ENCODE results near the gene ZNF416. TPM values are rescaled to one million over a fixed set of nuclear protein-coding genes. Genes with fewer than 3 reads are reported as not detected.

ZNF416 gene
- total RNA-seq (2014; rRNA removed; shearing (Covaris generic)), result 2.9 and 5.1 TPM in 2 replicates

DNA sequence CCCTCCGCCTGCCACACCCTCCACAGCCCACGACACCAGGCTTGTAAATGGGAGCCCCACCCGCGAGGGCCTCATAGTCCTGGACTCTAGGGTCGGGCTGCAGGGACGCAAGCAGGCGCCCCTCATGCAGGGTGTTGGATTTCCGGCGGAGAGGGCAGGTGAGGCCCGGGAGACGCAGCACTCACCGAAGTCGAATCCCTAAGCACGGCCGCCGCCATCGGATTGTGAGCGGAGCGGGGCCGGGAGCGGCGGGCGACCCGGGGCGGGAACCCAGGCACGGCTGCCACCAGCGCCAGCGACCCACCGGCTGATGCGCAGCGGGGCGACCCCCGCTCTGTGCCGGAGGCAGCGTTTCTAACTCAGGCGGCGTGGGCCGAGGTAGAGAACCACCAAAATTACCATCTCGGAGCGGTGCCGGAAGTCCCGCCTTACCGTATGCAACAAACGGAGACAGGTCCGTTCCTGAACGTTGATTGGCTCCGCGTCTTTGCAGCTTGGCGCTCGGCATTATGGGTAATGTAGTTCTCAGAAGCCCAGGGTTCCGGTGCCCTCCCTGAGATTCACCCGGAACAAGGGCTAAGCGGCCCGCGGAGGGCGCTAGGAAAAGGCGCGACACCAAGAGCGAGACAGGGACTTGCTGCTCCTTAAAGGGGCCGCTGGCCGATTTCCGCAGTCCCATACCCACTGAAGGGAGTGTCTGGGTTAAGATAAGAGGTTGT is at the start of gene ZNF416:
Gene ZNF416, minus strand, starts transcription at position 425 of the 719 bp plus-strand sequence. Its CDS starts 207 bp downstream, at position 218.
- peak; percentile 98 for DNase-seq (ENCODE audit: low read depth)

DNA sequence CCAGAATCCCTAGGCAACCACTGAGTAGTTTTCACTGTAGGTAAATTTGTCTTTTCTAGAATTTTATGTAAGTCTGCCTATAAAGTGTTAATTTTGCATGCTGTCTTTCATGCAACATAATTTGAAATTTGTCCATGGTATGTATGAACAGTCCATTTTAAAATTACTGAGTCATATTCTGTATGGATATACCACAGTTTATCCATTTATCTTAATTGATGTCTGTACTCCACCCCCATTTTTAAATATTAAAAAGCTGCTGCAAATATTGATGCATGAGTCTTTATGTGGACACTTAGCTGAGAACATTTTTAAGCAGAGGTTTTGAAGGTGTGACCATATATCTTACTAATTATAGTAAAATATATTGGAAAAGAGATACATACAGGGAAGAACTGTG is 44.4 kb upstream of the ZNF416 start:
- DNase-seq (ENCODE audit: low read depth), result no peak

DNA sequence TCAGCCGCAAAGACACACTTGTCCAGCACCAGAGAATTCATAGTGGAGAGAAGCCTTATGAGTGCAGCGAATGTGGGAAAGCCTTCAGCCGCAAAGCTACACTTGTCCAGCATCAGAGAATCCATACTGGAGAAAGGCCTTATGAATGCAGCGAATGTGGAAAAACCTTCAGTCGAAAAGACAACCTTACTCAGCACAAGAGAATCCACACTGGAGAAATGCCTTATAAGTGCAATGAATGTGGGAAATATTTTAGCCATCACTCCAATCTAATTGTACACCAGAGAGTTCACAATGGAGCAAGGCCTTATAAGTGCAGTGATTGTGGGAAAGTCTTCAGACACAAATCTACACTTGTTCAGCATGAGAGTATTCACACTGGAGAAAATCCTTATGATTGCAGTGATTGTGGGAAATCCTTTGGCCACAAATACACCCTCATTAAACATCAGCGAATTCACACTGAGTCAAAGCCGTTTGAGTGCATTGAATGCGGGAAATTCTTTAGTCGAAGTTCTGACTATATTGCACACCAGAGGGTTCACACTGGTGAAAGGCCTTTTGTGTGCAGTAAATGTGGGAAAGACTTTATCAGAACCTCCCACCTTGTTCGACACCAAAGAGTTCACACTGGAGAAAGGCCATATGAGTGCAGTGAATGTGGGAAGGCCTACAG is 42.1 kb upstream of the ZNF416 start:
- no peak for DNase-seq (ENCODE audit: low read depth)

DNA sequence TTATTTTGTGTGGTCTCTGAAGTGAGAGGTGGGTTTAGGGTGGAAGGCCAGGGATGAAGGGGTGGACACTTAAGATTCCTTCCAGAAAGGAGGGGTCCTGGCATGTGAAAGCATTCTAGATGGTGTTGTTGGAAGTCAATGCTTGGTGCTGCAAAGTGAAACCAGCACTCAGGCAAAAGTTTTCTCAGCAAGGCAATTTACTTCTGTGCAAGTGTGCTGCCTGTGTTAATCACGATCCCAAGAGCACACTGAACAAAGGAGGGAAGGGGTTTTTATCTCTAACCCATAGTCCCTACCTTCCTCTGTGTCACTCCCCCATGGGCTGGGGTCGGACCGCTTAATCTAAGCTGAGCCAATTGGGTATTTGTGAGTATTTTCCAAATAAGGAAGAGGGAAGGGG is 36.6 kb upstream of the ZNF416 start:
- no peak for DNase-seq (ENCODE audit: low read depth)

DNA sequence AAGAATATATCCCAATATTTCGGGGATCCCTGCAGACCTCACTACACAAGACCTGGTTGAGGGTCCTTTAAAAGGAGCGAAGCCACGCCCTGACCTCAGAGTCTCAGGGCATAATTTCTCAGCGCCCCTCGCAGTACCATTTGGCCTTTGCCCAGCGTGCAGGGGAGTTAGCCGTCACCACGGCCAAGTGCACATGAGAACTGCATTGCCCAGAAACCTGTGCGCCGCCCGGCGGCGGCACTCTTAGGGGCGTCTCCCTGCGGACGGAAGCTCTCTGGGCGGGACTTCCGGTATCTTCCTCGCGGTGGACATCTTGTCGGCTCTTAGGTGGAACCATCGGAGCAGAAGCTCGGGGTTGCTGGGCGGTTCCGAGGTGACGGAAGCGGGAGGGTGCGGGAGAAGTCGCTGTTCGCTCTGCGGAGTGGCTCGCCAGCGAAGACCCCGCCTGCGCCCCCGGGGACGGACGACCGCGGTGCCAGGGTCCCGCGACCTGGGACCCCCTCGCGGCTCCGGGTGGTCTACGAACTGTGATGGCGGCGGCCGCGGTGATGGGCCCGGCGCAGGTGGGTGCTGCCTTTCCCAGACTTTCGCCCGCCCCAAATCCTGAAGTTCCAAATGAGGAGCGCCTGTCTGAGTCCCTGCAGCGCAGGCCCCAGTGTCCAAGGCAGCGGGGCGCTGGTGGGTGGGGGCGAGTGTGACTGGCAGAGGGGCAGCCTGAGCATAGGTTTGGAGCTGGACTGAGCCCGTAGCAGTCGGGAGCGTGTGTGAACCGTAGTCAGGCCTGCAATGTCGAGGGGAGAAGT is 35.4 kb upstream of the ZNF416 start, which contains the start of gene ZNF134:
Gene ZNF134, plus strand, starts transcription at position 302 of the 803 bp plus-strand sequence. CDS start 5,227 bp downstream, outside the sequence.
- DNase-seq (ENCODE audit: low read depth), result peak; percentile 90

DNA sequence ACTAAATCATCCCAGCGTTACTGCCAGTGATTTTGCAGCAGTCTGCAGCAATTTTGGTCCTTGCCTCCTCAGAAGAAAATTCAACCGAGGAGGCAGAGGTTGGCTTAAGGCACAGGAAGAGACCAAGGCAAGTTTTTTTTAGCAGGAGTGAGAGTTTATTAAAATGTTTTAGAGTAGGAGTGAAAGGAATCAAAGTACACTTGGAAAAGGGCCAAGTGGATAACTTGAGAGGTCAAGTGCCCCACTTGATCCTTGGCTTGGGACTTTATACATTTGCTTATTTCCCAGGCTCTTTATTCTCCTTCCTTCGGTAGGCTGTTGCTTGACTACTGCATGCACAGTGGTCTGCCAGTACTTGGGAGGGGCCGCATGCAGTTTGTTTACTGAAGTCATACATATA is 32.4 kb upstream of the ZNF416 start:
- DNase-seq (ENCODE audit: low read depth), result no peak

DNA sequence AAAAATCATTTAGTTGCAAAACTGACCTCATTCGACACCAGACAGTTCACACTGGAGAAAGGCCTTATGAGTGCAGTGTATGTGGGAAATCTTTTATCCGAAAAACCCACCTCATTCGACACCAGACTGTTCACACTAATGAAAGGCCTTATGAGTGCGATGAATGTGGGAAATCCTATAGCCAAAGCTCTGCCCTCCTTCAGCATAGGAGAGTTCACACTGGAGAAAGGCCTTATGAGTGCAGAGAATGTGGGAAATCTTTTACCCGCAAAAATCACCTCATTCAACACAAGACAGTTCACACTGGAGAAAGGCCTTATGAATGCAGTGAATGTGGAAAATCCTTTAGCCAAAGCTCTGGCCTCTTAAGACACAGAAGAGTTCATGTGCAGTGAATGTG is 28.2 kb upstream of the ZNF416 start:
- DNase-seq (ENCODE audit: low read depth), result no peak

DNA sequence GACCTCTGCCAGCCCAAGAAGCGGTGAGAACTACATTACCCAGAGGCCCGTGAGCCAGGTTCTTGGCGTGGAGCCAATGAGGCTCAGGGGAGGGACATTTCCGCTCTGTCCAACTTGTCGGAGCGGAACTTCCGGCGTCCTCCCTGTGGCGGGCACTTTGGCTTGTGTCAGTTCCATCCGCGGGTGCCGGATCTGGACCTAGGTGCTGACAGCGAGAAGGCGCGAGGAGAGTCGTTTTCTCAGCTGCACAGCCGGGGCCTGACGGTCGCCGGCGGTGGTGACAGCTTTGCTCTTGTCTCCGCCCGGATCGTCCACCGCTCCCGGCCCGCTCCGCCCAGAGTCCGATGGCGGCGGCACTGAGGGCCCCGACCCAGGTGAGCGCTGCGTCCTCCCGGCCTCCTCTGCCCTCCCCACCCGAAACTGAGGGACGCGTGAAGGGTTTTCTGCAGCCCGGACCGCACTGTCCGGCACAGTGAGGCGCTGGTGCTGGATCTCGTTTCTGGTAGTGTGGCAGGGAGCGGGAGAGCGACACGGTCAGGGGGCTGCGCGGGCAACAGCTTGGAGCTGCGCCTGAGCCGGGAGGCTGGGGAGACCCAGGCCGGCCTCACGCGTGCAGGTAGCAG is 21.2 kb upstream of the ZNF416 start, which contains the start of gene ZNF530:
Gene ZNF530, plus strand, starts transcription at position 125 of the 623 bp plus-strand sequence. CDS start 4,461 bp downstream, outside the sequence.
- DNase-seq (ENCODE audit: low read depth), result peak; percentile 96

DNA sequence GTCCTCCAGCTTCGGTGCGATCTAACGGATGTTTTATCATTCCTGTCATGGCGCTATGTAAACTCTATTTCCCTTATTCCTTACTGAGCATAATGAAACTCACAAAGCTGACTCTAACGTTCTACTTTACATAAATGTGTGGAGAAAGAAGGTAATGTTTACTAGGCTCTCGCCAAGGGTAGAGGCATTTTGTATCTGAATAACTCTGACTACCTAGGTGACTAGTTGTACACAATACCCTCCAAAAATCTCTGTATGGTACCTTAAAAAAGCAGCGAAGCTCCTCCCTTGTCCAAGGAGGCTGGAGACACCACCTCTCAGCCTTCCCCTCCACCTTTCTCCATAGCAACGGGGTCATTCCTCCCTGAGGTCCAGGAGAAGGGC is 20.7 kb upstream of the ZNF416 start:
- DNase-seq (ENCODE audit: low read depth), result no peak

DNA sequence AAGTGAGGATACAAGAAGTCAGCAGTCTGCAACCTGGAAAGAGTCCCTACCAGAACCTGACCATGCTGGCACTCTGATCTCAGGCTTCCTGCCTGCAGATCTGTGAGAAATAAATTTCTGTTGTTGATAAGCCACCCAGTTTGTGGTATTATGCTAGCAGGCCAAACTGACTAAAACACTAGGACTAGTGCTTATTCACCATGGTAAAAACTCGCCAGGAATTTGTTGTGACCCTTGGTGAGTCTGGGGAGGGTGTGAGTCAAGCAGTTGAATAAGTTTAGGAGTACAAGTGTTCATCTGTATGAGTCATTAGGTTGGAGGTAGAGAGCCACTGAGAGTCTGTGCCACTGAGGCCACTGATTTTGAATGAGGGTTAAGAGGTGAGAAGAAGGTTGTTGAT is 8.8 kb upstream of the ZNF416 start:
- peak; percentile 72 for DNase-seq (ENCODE audit: low read depth)

DNA sequence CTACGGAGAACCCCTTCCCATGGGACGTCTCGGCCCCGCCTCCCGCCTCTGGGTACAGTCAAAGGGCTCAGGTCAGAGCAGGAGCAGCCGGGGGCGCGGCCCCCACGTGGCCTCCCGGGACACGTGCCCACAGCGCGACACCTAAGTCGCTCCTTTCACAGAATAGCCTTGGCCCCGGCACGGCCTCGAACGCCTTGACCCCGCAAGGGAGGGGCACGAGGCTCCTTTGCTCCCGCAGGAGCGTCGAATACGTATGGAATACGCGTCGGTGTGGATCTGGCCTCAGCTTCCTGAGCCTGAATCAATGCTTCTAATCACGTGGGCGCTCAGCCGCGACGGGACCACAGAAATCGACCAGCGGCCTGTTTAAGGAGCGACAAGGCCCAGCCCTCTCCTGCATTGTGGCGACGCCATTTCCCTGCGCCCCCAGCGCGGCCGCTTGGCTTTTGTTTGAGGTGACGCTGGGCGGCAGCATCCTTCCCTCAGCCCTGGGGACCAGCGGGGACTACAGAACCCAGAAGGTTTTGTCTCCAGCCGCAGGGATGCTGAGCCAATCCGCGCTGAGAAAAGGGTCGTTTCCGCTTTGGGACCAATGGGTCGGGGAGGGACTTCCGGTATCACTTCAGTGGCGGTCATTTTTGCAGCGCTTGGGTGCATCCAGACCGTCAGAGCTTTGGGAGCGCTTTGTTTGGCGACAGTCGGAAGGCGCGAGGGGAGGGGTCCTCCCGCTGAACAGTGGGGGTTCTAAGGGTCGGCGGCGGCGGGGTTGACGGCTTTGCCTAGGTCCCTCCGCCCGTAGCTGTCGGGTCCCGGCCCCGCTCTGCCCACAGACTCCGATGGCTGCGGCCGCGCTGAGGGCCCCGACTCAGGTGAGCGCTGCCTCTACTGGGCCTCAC is 5.1 kb upstream of the ZNF416 start, which contains the start of gene ZIK1:
Gene ZIK1, plus strand, starts transcription at position 625 of the 896 bp plus-strand sequence. Its CDS starts 212 bp downstream, at position 837.
- DNase-seq (ENCODE audit: low read depth), result peak; percentile 96

DNA sequence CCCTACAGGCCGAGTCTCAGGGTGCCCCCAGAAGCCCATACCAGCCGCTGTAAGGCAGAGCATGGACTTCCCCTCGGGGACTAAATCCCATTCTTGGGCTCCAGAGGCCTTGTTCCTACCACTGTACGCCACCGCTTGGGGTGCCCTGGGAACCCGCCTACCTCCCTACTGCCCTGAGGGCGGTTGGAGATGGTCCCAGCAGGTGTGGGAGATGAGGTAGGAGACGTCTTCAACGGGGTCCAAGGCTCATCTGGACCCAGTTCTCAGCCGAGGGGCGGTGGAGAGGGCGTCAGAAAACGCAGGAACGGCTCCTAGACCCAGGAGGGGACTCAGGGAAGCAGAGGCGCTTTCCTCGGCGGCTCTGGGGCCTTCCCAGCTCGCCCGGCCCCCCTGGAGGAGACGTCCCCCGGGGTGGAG is 4.4 kb upstream of the ZNF416 start:
- no peak for DNase-seq (ENCODE audit: low read depth)

DNA sequence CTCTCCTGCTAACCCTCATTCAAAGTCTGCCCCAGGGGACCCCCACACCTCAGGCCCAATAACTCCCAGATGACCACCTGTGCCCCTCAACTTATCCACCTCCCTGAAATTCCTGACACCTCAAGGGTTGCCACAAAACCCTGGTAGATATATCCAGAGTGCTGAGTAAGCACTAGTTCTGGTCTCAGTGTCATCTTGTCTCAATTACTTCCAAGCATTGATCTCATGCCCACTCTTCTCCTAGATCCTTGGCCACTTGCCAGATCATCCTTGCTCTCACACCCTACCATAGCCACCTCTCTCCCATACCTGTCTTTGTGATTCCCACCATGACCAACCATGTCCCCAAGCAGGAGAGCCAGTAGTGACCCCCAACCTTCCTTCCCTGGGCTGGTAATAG is 2.0 kb downstream of the ZNF416 start:
- no peak for DNase-seq (ENCODE audit: low read depth)

DNA sequence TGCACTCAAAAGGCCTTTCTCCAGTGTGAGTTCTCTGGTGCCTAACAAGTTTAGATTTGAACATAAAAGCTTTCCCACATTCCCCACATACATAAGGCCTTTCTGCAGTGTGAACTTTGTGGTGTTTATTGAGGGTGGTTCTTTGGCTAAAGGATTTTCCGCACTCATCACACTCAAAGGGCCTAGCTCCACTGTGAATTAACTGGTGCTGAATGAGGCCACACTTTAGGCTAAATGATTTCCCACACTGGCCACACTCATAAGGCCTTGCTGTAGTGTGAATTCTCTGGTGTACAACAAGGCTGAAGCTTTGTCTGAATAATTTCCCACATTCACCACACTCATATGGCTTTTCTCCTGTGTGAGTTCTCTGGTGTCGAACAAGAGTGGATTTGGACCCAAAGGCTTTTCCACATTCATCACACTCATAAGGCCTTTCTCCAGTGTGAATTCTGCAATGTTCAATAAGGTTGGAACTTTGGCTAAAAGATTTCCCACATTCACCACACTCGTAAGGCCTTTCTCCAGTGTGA is 6.2 kb downstream of the ZNF416 start:
- no peak for DNase-seq (ENCODE audit: low read depth)

DNA sequence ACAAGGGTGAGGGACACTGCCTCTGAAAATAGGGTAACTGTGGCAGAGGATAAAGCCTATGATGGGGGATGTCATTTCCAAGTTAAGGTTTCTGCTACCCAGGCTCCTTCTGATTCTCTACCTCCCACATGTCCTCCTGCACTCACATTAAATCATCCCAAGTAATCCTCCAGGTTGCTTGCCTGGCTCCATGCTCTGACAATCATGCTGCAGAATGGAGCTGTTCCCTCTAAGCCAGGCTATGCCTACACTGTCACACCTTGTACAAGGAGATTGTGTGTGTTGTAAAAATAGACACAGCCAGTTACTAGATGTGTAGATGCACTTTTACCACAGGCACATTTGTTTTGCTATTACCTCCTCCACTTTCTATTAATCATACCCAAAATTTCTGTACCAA is 8.0 kb downstream of the ZNF416 start:
- DNase-seq (ENCODE audit: low read depth), result no peak

DNA sequence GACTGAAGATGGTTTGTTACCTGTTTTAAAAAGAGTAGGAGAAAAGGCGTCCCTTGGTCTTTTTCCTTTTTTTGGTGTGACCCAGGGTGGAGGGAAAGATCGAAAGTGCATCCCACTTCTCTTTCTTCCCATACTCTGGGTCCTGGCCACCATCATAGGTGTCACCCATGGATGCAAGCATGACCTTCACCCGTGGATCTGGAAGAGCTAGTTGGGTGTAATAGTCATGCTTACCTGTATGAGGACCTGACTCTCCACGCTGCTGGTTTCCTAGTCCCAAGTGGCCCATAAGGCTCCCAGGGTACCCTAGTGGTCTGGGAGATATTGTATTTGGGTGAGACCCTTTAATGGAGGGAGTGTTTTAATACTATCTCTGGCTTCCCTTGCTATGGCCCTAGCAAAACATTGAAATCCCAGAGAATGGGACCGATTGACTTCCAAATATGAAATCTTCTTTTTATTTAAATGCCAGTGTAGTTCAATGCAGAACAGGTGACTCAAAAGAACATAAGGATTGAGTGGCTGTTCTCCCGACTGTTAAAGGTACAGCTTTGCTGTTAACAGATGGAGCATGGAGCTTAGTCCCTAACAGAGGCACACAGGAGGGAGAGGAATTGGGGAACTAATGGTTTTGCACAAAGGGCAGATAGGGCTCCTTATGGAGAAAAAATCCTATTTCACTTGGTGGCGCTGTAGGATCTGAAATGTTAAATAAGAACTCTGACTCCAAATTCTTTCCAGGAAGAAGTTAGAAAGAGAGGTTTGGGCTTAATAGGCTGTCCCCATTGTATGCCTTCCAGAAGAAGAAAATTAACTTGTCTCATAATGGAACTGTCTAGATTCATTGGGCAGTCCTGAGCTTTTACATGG is 12.1 kb downstream of the ZNF416 start:
- no peak for DNase-seq (ENCODE audit: low read depth)

DNA sequence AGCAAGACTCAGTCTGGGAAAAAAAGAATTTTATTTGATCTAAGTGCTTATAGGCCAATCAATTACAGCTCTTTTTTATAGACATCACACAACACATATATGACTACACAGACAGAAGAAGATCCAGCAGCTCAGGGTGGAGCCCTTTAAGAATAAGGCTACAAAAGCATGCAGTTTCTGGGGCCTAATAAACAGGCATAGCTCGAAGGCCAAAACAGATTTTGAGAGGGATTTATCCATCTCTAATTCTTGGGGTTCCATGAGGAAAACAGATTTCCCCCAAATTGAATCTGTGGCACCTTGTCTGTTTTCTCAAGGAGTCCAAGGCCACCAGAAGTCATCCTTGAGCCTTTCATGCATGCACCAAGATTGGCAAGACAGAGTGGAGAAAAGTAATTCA is 15.2 kb downstream of the ZNF416 start:
- DNase-seq (ENCODE audit: low read depth), result no peak

DNA sequence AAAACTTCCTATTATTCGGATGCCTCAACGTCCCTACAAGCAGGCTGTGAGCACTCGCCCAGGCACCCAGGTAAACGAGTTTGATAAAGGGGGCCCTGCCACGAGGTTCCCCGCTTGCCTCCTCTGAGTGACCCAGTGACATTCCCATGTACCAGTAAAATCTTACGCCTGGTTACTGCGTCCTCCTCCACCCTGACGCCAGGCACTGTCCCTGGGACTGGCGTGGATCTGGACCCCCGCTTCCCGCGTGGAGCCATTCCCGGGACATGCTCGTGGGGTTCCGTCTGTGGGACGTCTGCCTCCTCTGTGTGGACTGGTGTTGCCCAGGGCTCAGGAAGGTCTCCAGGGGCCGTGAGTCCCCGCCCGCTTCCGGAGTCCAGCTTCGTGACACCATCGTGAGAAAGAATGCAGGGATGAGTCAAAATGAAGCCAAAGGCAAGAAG is 18.6 kb downstream of the ZNF416 start:
- DNase-seq (ENCODE audit: low read depth), result peak; percentile 92

DNA sequence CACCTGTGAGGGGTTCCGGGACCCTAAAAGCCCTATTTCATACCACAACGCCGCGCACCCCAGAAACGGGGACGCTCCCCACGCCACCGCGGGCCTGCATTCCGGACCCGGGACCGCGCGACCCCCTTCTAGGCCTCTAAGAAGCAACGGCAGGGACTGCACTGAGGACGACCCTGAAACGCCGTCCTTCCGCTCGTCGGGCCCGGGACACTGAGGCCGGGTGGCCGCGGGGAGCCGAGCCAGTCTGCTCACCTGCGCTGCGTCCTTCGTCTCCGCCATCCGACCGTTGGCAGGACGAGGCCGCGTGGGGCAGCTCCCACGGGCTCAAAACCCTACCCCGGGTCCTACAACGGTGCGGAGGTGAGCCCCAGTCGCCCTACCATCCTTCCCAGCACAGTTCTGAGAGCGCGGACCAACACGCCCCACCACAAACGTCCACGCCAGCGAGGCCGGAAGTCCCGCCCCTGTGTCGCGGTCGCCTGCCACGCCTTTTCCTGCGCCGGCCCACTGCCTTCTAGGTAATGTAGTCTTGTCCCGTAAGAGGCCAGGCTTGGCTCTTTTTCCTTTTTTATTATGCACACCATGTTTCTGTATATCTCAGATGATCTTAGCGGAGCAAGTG is 19.2 kb downstream of the ZNF416 start, which contains the start of gene ZNF550:
Gene ZNF550, minus strand, starts transcription at position 460 of the 622 bp plus-strand sequence. Its CDS starts 181 bp downstream, at position 279.
- peak; percentile 95 for DNase-seq (ENCODE audit: low read depth)
